ACC112 (cell line): ENCODE results near the gene APH1B.
"Not testable (repeated sequence)": the region's sequence is repeated elsewhere in the genome, so short reads cannot be mapped to it uniquely, and the experiment has no call there.

ENCODE experiments used
- H2AFZ ChIP-seq: fragments of 200-600 bp; sonication (generic); one replicate; pipeline ENCODE4 v1.6.0; 2017; ENCODE audit warnings: antibody characterized with exemption, low read length; ENCODE audit not compliant: unreplicated experiment
- H3K27ac ChIP-seq: fragments of 200-600 bp; sonication (generic); 2 replicates; pipeline ENCODE4 v1.5.1; 2014; ENCODE audit warnings: low read depth, mild to moderate bottlenecking, antibody characterized with exemption, low read length, moderate library complexity
- H3K27me3 ChIP-seq: fragments of 200-600 bp; sonication (generic); 2 replicates; pipeline ENCODE4 v1.6.1; 2014; ENCODE audit warnings: mild to moderate bottlenecking, antibody characterized with exemption, low read length, moderate library complexity, mixed read lengths; ENCODE audit not compliant: insufficient read depth
- H3K36me3 ChIP-seq: fragments of 200-600 bp; sonication (generic); 2 replicates; pipeline ENCODE4 v1.6.1; 2016; ENCODE audit warnings: mild to moderate bottlenecking, antibody characterized with exemption, low read length, moderate library complexity, mixed read lengths; ENCODE audit not compliant: insufficient read depth
- H3K4me1 ChIP-seq: fragments of 200-600 bp; sonication (generic); one replicate; pipeline ENCODE4 v1.6.1; 2016; ENCODE audit warnings: low read length, mixed read lengths; ENCODE audit not compliant: insufficient read depth, unreplicated experiment, control insufficient read depth
- H3K4me3 ChIP-seq: fragments of 200-600 bp; sonication (generic); 2 replicates; pipeline ENCODE4 v1.5.1; 2014; ENCODE audit warnings: mild to moderate bottlenecking, low read depth, low read length
- H3K79me2 ChIP-seq: fragments of 200-600 bp; sonication (generic); one replicate; pipeline ENCODE4 v1.6.0; 2016; ENCODE audit warnings: low read length; ENCODE audit not compliant: control insufficient read depth, unreplicated experiment, insufficient read depth

Gene APH1B

DNA sequence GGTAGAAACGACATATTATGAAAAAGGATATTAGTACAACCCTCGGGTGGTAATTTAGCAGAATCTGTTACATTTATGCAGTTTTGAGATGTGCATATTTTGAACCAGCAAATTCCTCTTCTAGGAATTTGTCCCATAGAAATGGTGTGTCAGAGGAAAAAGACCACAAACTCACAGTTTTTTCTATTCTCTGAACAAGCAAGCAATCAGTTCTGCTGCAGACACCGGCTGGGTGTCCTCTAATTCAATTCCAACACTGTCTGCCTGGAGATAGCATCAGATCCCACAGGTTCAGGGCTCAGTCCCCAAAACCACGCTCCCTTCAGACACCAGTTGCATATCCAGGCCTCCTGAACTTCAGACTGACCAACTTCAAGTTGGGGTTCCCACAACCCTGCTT is 36.4 kb downstream of the APH1B start:
- H2AFZ ChIP-seq = no peak overlapping the region
- no peak overlapping the region for H3K4me3 ChIP-seq
- no peaks in the 10 kb centered on the region for H3K4me1 ChIP-seq
- H3K36me3 ChIP-seq = no peaks in the 10 kb centered on the region
- no peaks in the 10 kb centered on the region for H3K79me2 ChIP-seq
- no peak overlapping the region for H3K27ac ChIP-seq
- no peaks in the 10 kb centered on the region for H3K27me3 ChIP-seq

GRCh38 chr15:63314409-63314808 is 37.0 kb downstream of the APH1B start:
- no peaks in the 10 kb centered on the region for H3K79me2 ChIP-seq
- no peaks in the 10 kb centered on the region for H3K4me1 ChIP-seq
- H3K4me3 ChIP-seq = no peak overlapping the region
- H2AFZ ChIP-seq = no peak overlapping the region
- no peaks in the 10 kb centered on the region for H3K27me3 ChIP-seq
- H3K27ac ChIP-seq = no peak overlapping the region
- no peaks in the 10 kb centered on the region for H3K36me3 ChIP-seq

- Histone ChIP-seq H3K27me3 (no peaks in the 10 kb centered on the region), H3K27ac (no peak overlapping the region), H3K36me3 (no peaks in the 10 kb centered on the region), H3K79me2 (no peaks in the 10 kb centered on the region), H2AFZ (no peak overlapping the region), H3K4me3 (no peak overlapping the region), H3K4me1 (peaks cover 6% of the 10 kb centered on the region)
These were observed 40.9 kb downstream of the APH1B start for GRCh38 chr15:63318344-63318743.

GRCh38 chr15:63319065-63319464 is 41.7 kb downstream of the APH1B start:
- Histone ChIP-seq H3K79me2 (no peaks in the 10 kb centered on the region), H3K27me3 (no peaks in the 10 kb centered on the region), H3K27ac (no peak overlapping the region), H3K4me3 (no peak overlapping the region), H3K4me1 (peaks cover 9% of the 10 kb centered on the region), H2AFZ (no peak overlapping the region), H3K36me3 (no peaks in the 10 kb centered on the region)

- not testable (repeated sequence) for H2AFZ ChIP-seq, H3K79me2 ChIP-seq, H3K27me3 ChIP-seq, H3K4me3 ChIP-seq, H3K27ac ChIP-seq, H3K36me3 ChIP-seq
- peaks cover 13% of the 10 kb centered on the region for H3K4me1 ChIP-seq
These were observed 43.0 kb downstream of the APH1B start for GRCh38 chr15:63320446-63320845.

DNA sequence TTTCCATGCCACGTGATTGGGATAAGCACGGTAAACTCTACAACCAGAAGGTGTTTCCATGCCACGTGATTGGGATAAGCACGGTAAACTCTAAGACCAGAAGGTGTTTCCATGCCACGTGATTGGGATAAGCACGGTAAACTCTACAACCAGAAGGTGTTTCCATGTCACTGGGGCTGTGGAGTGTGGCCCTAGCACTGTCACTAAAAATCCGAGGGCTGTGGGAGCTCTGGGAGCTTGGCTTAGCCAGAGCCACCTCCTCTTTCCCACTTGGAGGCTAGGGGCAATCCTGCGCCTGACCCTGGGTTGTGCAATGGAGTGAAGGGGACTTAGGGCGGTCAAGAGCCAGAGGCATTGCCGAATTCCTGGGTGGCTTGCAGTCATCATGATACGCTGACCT is 43.6 kb downstream of the APH1B start:
- H3K27ac ChIP-seq, H3K79me2 ChIP-seq, H3K27me3 ChIP-seq, H3K36me3 ChIP-seq, H2AFZ ChIP-seq, H3K4me3 ChIP-seq: not testable (repeated sequence)
- H3K4me1 ChIP-seq = peaks cover 13% of the 10 kb centered on the region

DNA sequence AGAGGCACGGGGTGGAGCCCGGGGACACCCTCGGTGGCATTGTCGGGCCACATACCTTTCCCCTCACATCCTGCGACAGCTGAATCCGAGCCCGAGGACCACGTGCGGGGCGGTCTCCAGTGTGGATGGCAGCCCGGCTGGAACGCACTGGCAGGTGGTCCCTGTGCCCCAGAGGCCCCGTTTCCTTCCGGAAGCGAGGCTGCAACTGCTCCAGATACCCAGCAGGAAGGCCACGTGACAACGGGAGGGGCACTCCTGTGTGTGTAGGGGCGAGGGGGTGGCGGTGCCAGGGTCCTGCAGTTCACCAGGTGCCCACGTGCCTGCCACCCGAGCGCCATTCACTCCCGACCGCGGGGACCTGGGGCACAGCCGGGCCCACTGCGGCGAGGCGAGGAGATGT is 44.1 kb downstream of the APH1B start:
- no peaks in the 10 kb centered on the region for H3K27me3 ChIP-seq
- no peaks in the 10 kb centered on the region; the same call in 1 of the 2 replicates for H3K36me3 ChIP-seq
- no peaks in the 10 kb centered on the region for H3K79me2 ChIP-seq
- H3K27ac ChIP-seq = no peak overlapping the region
- no peak overlapping the region for H3K4me3 ChIP-seq
- no peak overlapping the region for H2AFZ ChIP-seq
- peaks cover 13% of the 10 kb centered on the region for H3K4me1 ChIP-seq

DNA sequence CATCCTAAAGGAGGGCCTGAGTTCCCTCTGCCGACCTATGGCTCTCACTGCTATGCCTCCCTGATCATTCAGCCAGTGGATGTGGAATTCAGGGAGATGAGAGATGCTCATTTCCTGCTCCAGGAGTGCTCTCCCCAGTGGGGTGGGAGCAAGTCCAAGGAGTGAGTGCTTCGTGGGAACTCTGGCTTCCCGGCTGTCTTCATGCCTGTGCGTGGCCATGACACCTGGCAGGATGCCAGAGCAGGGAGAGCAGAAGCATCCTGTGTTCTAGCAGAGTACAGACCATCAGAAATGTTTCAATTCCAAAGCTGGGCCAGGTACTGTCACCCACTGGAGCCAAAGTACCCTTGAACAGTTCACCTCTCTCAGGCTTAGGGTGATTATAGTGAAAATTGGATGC is 45.1 kb downstream of the APH1B start:
- Histone ChIP-seq H3K4me3 (no peak overlapping the region), H3K4me1 (peaks cover 13% of the 10 kb centered on the region), H3K79me2 (no peaks in the 10 kb centered on the region), H3K36me3 (no peaks in the 10 kb centered on the region; the same call in 1 of the 2 replicates), H2AFZ (no peak overlapping the region), H3K27ac (no peak overlapping the region), H3K27me3 (no peaks in the 10 kb centered on the region)

DNA sequence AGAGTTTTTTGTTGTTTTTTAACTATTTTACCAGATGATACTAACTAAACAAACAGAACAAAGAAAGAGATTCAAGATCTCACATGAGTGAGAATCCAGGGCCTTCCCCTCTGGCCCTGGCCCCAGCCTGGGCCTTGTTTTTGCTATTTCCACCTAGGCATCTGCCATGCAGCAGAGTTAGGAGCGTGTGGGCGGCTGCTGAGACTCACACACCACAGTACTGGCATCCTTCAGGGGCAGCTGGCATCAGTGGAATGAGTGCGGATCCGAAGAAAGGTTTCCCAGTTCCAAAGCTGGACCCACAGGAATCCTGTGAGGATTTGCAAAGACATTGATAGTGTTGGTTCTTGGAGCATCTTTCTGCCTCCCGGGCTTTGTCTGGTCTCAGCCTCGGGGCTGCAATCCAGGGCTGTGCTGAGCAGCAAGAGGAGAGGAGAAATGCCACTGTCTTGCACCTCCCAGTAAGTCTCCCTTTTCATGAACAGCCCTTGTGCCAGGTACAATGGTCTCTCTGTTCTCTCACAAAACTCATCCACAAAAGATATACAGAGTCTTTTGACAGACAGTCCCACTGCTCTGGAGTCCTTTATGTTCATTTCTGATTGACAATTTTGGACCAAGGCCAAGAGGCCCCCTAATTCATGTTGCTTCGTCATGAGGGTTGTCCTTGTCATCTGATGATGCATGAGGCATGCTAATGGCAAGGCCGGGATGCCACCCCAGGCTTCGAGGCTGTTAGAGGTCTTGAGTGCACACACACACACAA is 46.6 kb downstream of the APH1B start:
- H3K79me2 ChIP-seq = no peaks in the 10 kb centered on the region
- H3K4me1 ChIP-seq = peaks cover 13% of the 10 kb centered on the region
- no peaks in the 10 kb centered on the region for H3K27me3 ChIP-seq
- H3K4me3 ChIP-seq = no peak overlapping the region
- H2AFZ ChIP-seq = no peak overlapping the region
- no peaks in the 10 kb centered on the region; the same call in 1 of the 2 replicates for H3K36me3 ChIP-seq
- H3K27ac ChIP-seq = no peak overlapping the region

- H3K79me2 ChIP-seq = no peaks in the 10 kb centered on the region
- no peaks in the 10 kb centered on the region; the same call in 1 of the 2 replicates for H3K36me3 ChIP-seq
- H3K4me1 ChIP-seq = peaks cover 13% of the 10 kb centered on the region
- no peak overlapping the region for H2AFZ ChIP-seq
- H3K4me3 ChIP-seq = no peak overlapping the region
- no peak overlapping the region for H3K27ac ChIP-seq
- no peaks in the 10 kb centered on the region for H3K27me3 ChIP-seq
These were observed 47.4 kb downstream of the APH1B start for GRCh38 chr15:63324770-63325169.

DNA sequence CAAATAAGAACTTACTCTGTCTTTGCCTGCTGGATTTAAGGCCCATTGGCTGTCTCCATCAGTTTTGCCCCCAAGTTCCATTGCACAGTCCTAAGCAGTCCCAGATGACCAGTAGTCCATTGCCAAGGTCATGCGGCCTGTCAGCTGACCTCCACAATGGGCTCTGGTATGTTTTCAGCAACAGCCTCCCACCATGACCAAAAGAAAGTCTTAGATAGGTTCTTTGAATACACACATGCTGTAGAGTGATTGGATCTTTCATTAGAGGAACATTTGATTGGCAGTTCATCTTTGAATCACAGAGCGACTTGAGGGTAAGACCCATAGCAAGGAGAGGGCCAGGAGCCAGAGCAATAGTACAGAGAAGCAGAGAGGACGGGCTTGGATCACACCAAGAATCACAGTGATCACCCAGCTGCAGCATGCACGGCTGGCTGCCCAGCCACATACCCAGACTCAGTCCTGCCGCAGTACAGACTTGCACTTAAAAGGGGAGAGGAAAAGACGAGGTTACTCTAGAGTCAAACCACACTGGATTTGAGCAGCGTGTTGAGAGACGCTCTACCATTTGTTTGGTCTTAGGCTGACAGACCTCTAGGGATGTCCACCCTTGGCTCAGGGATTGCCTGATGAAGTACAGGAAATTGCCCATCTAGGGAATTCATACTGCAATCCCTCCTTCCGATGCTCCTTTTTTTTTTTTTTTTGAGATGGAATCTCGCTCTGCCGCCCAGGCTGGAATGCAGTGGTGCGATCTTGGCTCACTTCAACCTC is 50.4 kb downstream of the APH1B start:
- no peak overlapping the region for H3K27ac ChIP-seq

More for the DNA sequence above, 50.4 kb downstream of the APH1B start:
- H3K36me3 ChIP-seq = peaks cover 12% of the 10 kb centered on the region
- H3K4me3 ChIP-seq = no peak overlapping the region
- no peak overlapping the region for H2AFZ ChIP-seq
- peaks cover 17% of the 10 kb centered on the region for H3K4me1 ChIP-seq
- H3K79me2 ChIP-seq = no peaks in the 10 kb centered on the region
- H3K27me3 ChIP-seq = no peaks in the 10 kb centered on the region
